Measurements from ENCODE around the gene G6PC2.

The G6PC2 gene

DNA sequence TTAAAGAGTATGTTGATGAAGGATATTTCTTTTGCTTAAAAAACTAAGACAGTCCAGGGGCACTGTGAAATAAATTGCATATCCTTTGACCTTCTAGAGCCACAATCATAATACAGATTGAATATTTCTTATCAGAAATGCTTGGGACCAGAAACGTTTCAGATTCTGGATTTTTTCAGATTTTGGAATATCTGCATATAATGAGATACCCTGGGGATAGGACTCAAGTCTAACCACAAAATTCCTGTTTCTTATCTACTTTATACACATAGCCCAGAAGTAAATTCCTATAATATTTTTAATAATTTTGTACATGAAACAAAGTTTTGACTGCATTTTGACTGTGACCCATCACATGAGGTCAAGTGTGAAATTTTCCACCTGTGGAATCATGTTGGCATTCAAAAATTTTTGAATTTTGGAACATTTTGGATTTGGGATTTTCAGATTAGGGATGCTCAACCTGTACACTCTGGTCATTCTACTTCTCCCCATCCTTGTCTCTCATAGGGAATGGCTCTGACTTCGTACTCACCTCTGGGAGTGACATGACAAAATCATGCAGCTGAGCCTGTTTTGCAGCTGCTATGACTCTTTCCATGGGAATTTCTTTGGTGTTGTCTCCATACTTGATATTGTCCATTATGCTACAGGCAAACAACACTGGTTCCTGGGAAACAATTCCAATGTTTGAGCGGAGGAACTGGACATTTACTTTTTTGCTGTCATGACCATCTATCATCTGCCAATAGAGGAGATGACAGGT lies 25.7 kb downstream of the G6PC2 start:
- TF ChIP-seq CTCF (IDR thresholded peaks at IDR 0.05; ENCODE audit: insufficient read depth, low read length, poor library complexity, severe bottlenecking) (no peak), EZH2phosphoT487 (conservative IDR thresholded peaks at IDR 0.05; ENCODE audit: low read length) (no peak)
- H3K9me3 ChIP-seq (ENCODE audit: insufficient read depth, low read length): no peaks in the 10 kb centered on the region

GRCh38 chr2:168928113-168928831 lies 27.2 kb downstream of the G6PC2 start:
- H3K27ac ChIP-seq (ENCODE audit: low read depth, low read length): no peak overlapping the region
- no peaks in the 10 kb centered on the region for H3K27me3 ChIP-seq (ENCODE audit: low read length)
- no peak overlapping the region for H3K4me2 ChIP-seq (ENCODE audit: low read depth, low read length, poor library complexity, severe bottlenecking)
- H3K9me3 ChIP-seq (ENCODE audit: insufficient read depth, low read length): no peaks in the 10 kb centered on the region
- H3K9me2 ChIP-seq (replicated peaks; ENCODE audit: insufficient read depth, low read length): no peaks in the 10 kb centered on the region
- H3K9ac ChIP-seq (ENCODE audit: low read length): no peak overlapping the region
- TF ChIP-seq EZH2phosphoT487 (conservative IDR thresholded peaks at IDR 0.05; ENCODE audit: low read length) (no peak), CTCF (IDR thresholded peaks at IDR 0.05; ENCODE audit: insufficient read depth, low read length, poor library complexity, severe bottlenecking) (no peak)
- no peak overlapping the region for H2AFZ ChIP-seq (ENCODE audit: low read depth, low read length, severe bottlenecking)
- no peaks in the 10 kb centered on the region for H3K79me2 ChIP-seq (ENCODE audit: insufficient read depth, low read length)
- no peaks in the 10 kb centered on the region for H3K36me3 ChIP-seq (ENCODE audit: low read length)
- H3K4me3 ChIP-seq (ENCODE audit: insufficient read depth, low read length, poor library complexity, severe bottlenecking): no peak overlapping the region
- H3F3A ChIP-seq (ENCODE audit: insufficient read depth): no peaks in the 10 kb centered on the region
- no peaks in the 10 kb centered on the region for H4K20me1 ChIP-seq (ENCODE audit: low read depth, low read length)

More for the DNA sequence above, 25.7 kb downstream of the G6PC2 start:
- no peak overlapping the region for H2AFZ ChIP-seq (ENCODE audit: low read depth, low read length, severe bottlenecking)
- H3K4me3 ChIP-seq (ENCODE audit: insufficient read depth, low read length, poor library complexity, severe bottlenecking): no peak overlapping the region
- H3K79me2 ChIP-seq (ENCODE audit: insufficient read depth, low read length): no peaks in the 10 kb centered on the region
- no peak overlapping the region for H3K9ac ChIP-seq (ENCODE audit: low read length)
- H3K4me2 ChIP-seq (ENCODE audit: low read depth, low read length, poor library complexity, severe bottlenecking): no peak overlapping the region
- no peaks in the 10 kb centered on the region for H4K20me1 ChIP-seq (ENCODE audit: low read depth, low read length)
- H3K36me3 ChIP-seq (ENCODE audit: low read length): no peaks in the 10 kb centered on the region
- no peak overlapping the region for H3K27ac ChIP-seq (ENCODE audit: low read depth, low read length)
- H3F3A ChIP-seq (ENCODE audit: insufficient read depth): no peaks in the 10 kb centered on the region
- no peaks in the 10 kb centered on the region for H3K9me2 ChIP-seq (replicated peaks; ENCODE audit: insufficient read depth, low read length)
- no peaks in the 10 kb centered on the region for H3K27me3 ChIP-seq (ENCODE audit: low read length)

- H3K27ac ChIP-seq (ENCODE audit: low read depth, low read length): no peak overlapping the region
- no peaks in the 10 kb centered on the region for H3K27me3 ChIP-seq (ENCODE audit: low read length)
- H3K4me3 ChIP-seq (ENCODE audit: insufficient read depth, low read length, poor library complexity, severe bottlenecking): no peak overlapping the region
- no peak overlapping the region for H2AFZ ChIP-seq (ENCODE audit: low read depth, low read length, severe bottlenecking)
- no peaks in the 10 kb centered on the region for H3F3A ChIP-seq (ENCODE audit: insufficient read depth)
- TF ChIP-seq EZH2phosphoT487 (conservative IDR thresholded peaks at IDR 0.05; ENCODE audit: low read length) (no peak), CTCF (IDR thresholded peaks at IDR 0.05; ENCODE audit: insufficient read depth, low read length, poor library complexity, severe bottlenecking) (no peak)
- no peaks in the 10 kb centered on the region for H3K9me3 ChIP-seq (ENCODE audit: insufficient read depth, low read length)
- no peak overlapping the region for H3K4me2 ChIP-seq (ENCODE audit: low read depth, low read length, poor library complexity, severe bottlenecking)
- H3K36me3 ChIP-seq (ENCODE audit: low read length): no peaks in the 10 kb centered on the region
- H3K9me2 ChIP-seq (replicated peaks; ENCODE audit: insufficient read depth, low read length): no peaks in the 10 kb centered on the region
- no peak overlapping the region for H3K9ac ChIP-seq (ENCODE audit: low read length)
- H3K79me2 ChIP-seq (ENCODE audit: insufficient read depth, low read length): no peaks in the 10 kb centered on the region
- no peaks in the 10 kb centered on the region for H4K20me1 ChIP-seq (ENCODE audit: low read depth, low read length)
Observed at GRCh38 chr2:168929031-168929430, 27.9 kb downstream of the G6PC2 start.

Data from SU-DHL-6 (cell line).